Stimulated activated CD4-positive, alpha-beta T cell treated with anti-CD3 and anti-CD28 coated beads, Interleukin-1b, Interleukin-23, amount 100 ng/mL, for 24 hours (primary cell): ENCODE measurements around the gene TTC3.

Experiments
- DNase-seq, 4 experiments: peaks; one replicate each; pipeline ENCODE4 v3.0.0-alpha.2; 2020; ENCODE audit warnings: low read depth in 4 of 4, low spot score in 1 of 4

Gene TTC3

DNA sequence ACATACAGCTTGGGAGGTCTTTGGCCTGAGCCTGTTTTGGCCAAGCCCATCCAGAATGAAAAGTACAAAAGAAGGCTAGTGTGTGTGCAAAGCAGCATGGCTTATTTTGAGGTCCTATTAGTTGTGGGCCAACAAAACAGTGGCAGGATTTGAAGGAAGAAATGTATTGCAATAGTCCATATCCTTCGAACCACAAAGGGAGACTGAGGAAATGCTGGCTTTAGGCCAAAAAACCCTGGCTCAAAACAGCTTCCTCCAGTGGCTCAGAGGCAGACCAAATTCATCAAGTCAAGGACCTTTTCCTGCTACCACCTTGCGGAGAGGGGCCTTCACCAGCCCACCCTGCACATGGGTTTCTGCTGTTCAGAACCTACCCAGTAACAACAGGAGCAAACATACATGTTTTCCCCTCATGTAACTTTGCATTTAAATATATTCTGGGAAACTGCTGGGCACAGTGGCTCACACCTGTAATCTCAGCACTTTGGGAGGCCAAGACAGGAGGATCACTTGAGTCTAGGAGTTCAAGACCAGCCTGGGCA, 150.8 kb downstream of the TTC3 start:
- no peak for DNase-seq

DNA sequence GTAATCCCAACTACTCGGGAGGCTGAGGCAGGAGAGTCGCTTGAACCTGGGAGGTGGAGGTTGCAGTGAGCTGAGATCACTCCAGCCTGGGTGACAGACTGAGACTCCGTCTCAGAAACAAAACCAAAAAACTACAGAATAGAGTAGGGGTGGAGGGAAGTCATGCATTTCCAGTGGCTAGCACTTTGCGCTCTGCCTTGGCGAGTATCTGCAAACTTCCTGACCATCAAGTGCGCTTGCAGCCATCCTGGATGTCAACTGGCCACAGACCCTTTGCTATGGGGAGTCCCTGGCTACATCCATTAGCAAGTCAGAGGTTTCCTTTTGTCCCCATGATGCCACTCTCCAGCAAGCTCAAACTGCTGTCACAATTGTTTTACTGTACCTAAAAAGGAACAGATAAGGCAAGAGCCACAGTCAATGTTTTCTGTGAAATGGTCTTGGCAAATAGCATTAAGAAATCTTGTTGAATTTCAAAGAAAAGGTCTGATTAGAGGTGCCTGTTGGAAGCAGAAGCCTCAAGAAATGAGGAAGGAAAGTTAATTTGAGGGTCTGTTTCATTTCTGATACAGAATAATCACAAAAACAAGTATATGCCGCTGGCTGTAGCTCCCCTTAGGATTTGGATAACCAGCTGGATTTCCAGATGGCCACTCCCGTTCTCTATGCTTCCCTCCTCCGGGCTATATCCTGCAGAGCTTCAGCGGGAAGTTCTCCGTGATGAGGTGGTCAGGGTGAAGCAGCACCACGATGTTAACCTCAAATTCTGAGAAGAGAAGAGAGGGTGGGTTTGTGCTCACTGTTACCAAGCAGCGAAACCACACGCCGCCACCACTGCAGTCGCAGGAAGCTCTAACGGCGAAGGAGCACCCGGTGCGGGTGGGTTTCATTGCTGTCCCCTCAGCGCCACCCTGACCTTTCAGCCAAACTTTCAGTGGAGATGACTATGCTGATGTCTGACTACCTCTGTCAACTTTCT, 152.1 kb downstream of the TTC3 start:
- DNase-seq: peak in 3 of 4 experiments; percentile 17 to 29 (median 22)

DNA sequence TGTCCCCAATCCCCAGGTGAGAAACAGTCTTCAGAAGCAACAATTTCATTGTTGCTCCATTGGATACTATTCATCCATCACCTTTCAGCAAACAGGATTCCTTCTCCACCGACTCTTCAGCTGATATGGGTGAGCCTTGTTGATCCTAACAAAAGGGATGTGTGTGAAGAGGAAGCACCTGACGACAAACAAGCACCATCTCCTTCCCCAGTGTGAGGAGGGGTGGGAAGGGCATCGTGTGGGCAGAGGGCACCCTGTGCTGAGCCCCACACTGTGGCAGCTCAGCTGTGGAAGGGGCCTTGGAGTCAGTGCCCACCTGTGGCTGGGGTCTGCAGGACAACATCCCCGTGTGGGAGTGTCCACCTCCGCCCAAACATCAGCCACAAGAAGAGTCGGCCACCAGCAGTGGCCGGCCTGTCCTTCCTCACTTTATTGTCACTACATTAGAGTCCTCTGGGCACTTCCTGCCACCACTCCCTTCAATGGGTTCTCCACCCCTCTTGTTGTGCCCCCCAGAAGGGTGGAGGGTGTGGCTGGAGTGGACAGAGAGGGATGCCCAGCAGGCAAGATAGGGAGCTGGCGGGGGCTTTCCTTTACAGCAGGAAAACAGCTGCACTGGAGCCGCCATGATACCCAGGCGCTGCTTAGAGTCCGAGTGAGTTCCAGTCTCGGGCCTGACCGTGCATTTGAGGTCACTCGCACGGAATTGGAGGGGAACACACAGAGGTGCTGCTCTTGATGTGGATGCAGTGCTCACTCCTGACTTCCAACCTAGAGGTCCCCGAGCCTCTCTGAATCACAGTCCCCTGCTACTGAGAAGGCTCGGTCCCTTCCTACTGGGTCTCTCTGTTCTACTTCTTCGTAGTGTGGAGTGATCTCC, 153.2 kb downstream of the TTC3 start:
- DNase-seq: no peak

DNA sequence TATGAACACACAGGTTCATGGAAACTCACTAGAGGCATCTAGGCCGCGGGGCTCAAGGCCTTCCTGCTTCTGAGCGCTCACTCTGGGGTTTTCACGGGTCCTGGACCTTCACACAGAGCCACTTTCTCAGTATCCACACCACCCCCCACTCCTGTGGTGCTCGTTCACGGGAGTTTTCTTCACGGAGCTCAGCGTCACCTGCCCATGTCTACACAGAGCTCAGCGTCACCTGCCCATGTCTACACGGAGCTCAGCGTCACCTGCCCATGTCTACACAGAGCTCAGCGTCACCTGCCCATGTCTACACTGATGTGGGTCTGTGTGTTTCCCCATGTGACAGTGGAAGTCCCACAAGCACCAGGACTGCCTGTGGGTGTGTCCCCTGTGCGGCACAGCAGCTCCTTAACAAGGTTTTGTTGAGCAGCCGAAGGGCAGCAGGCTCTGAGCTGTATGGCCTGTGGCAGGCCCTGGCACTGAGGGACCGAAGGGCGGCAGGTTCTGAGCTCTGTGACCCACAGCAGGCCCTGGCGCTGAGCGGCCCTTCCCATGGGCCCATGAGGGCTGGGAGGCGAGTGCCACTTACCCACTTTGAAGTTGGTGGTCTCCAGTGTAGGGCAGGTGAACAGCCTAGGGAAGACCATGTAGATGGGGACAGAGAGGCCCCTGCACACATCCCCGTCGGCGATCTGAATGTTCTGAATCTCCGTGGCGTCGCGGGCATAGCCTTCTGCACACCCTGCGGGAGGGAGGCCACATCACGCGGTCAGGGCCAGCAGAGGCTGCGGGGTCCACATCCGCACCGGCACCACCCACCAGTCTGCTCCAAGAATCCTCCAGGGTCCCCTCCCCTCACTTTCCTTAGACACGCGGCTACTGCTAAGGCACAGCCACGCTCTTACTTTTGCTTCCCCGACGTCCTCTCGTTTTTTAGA, 154.3 kb downstream of the TTC3 start:
- no peak for DNase-seq

DNA sequence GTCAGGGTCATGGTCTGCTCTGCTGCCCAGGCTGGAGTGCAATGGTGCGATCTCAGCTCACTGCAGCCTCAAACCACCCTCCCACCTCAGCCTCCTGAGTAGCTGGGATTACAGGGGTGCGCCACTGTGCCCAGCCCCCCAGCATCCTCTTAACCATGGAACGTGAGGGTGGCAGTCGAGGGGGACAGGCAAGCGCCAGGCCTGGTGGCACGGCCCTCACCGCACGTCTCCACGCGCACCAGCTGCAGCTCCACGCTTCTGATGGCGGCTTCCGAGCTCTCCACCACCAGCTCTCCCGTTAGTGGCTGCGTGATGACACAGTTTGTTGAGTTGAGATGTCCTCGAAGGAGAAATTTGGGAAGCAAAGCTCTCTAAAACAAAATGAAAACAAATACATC, 154.9 kb downstream of the TTC3 start:
- no peak for DNase-seq

DNA sequence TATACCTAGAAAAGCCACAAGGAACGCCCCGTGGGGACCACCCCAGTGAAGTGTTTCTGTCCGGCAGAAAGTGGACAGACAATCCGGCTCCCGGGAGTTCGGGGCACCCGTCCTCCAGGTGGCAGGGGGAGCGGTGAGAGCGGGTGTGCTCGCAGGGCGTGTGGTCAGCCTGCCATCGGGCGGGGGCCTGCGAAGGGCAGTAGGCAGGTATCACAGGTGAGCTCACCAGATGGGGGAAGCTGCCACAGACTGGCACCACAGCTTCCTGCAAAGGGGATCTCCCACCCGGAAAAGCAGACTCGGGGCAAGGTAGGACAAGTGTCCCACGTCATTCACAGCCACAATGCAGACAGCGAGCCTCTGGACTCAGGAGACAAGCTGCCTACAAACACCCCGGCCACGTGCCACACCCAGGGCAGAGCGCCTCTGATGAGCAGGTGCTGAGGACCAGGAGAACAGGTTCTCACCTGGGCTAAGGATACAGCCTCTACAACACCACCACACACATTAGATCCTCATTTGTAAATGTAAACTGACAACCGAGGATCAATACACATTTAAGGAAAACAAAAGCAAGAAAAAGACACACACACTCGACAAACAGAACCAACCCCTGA, 157.7 kb downstream of the TTC3 start:
- no peak for DNase-seq

DNA sequence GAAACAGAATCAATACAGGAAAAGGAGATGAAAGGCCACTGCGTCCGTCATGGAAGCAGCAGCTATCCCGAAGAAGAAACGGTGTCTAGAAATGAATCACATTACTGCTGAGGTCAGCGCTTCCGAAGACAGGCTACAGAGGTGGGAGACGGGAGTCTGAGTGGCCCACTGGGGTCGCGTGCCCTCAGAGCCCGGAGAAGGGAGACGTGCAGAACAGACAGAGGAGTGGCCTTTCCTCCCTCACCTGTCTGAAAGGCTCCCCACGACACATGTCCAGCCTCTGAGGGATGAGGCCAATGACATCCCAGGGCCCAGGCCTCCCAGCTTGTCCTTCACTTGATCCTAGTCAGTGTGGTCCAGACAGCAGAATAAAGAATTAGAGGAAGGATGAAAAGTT, 158.2 kb downstream of the TTC3 start:
- DNase-seq: no peak

DNA sequence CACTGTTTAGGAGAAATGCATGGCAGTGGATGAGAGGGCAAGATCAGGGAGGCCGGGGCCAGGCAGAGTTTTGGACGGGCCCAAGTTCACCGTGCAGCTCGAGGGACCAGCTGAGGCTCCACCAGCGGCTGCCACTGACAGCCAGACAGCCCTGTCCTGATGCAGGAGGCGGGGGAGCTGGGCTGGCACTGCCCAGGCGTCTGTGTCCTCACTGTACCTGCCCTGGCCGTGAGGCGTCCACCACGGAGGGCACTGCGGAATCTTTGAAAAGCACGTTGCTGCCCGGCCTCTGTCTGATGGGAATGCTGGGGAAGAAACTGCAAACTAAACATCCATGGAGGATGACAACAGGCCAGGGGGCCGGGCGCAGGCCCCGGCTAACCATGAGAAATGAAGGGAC, 158.6 kb downstream of the TTC3 start:
- no peak for DNase-seq

DNA sequence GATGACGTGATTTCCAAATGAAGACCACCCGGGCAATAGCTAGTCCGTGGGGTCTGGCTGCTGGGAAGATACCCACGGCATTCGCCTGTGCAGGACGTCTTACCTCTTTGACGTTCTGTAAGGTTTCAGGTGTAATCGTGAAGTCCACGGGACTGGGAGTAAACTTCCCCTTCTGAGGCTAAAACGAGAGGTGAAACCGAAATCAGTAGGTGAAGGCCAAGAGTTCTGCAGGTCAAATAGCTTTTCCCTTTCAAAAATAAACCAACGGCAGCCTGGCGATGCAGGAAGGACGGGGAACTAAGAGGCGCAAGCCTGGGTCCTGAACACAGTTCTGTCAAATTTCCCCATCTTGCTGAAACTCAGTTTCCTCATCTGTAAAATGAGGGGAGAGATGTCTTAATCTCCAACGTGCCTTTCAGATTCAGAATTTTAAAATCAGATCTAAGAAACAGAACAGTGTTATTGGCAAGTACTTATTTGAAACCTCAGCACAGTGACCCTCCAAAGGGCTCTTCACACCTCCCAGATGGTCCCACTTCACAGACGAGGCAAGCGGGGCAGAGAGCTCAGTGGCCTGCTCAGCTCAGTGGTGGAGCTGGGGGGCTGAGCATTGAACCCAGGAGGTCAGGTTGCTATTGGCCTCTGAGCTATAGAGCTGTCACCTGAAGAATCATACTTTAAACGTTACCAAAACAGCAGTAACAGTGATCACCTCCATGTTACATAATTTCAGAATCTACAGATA, 159.4 kb downstream of the TTC3 start:
- DNase-seq: no peak

DNA sequence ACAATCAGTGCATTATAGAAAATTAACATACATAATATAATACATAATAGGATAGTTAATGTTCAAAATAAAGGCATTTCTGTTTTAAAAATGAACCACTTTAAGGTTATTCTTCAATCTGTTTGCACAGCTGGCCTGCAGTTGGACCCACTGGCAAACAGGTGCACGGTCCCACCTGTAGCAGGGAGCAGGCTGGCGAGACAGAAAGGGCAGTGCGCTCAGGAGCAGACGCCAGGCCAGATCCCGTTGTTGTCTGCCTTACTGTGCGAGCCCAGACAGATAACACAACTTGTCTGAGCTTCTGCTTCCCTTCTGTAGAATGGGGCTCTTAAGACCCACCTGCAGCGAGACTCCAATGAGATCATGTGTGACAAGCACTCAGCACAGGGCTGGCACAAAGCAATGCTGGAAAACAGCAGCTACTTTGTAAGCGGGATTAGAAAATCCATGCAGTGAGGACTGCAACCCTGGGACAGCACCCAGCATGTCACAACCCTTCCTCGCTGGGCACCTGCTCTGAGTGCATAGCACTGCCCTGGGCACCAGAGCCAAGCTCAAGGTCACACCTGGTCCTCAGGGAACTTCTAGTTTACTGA, 160.6 kb downstream of the TTC3 start:
- no peak for DNase-seq

DNA sequence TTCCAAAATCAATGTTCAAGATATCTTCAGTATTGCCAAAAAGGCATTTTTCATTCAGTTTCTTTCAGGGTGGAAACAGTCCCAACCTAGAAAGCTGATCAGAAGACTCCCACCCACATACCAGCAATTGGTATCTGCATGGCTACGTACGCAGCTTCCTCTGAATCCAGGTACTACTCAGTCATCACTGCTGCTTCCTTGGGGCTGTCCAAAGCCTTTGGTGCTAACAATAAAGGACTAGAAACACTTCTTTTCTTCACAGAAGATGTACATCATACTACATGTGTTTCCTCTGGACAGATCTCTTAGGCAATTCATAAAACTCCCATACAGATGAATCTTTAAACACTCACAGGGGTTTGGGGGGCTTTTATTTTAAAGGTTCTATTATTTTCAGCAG, 164.3 kb downstream of the TTC3 start:
- no peak for DNase-seq

DNA sequence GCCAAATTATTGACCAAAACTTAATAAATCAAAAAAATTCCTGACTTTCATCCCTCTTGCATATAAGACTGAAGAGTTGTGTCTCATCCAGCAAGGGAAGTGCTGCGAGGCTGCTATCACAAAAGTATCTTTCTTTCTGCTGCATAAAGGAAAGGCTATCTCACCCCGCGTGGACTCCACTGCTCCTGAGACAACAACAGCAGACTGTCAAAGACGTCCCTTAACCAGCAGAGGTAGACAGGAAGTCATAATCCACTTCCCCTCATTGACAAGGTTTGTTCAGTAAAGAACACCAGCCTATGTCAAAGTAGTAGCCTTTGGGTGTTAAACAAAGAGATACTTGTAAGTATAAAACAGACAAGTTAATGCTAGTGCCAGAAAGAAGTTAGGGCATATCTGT, 164.7 kb downstream of the TTC3 start:
- DNase-seq: no peak

DNA sequence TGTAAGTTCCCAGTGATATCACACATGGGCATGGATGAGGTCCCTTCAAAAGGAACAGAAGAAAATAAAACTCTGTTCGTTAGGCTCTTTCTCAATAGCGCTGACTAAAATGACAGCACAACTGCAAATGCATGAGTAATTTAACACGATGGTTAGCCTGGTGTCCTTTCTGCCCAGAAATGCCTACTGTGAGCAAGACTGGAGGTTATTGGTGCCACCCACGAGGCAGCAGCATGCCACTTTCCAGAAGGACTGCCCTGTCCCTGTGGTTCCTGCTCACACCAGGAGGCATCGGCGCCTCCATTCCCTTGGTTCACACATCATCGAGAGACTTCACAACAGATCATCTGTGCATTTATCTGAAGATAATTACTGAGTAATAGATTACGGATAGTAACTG, 167.9 kb downstream of the TTC3 start:
- no peak for DNase-seq

DNA sequence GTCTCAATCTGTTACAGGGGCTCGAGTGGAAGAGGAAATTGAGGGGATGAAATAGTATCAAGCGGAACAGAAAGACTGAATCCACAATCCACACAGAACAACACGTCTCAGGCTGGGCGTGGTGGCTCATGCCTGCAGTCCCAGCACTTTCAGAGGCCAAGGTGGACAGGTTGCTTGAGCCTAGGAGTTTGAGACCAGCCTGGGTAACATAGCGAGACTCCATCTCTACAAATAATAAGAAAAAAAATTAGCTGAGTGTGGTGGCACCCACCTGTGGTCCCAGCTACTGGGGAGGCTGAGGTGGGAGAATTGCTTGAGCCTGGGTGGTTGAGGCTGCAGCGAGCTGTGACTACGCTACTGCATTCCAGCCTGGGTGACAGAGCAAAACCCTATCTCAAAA, 168.4 kb downstream of the TTC3 start:
- DNase-seq: no peak

DNA sequence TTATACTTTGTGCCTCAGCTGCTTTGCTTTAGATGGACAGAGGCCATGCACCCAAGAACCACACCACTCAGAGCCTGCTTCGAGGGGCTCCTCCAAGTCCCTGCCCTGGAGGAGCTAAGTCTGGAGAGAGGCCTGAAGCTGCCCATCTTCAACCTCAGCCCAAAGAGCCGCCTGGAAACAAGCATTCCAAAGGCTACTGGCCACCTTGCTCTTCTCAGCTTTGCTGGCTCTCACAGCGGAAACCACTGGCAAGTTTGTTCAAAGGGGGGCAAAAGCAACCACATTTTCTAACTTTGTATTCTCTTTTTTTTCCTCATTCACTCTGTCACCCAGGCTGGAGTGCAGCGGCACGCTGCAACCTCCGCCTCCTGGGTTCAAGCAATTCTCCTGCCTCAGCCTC, 170.9 kb downstream of the TTC3 start:
- no peak for DNase-seq

DNA sequence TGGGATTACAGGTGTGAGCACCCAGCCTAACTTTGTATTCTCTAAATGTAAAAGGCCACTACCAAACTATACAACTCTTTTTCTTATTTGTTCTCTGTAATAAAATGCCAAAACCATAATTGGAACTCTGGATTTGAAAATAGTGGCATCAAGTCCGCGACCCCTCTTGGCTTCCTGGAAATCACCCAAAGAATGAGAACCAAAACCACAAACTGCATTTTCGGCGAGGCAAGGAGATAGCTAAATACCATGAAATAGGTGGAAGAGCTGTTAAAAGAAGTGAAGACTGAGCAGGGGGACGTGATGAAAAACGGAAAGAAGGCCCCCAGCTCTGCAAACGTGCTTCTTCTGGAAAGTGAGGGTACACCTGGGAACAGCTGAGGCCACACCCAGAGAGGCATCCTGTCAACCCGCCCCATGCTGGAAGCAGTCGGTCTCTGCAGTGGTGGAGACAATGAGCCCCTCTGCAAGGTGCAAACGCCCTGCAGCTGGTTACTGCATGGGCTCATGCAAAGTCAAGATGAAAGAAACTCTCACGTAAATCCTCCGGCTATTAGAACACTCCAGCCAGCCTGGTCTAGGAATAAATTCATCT, 171.5 kb downstream of the TTC3 start:
- no peak for DNase-seq

DNA sequence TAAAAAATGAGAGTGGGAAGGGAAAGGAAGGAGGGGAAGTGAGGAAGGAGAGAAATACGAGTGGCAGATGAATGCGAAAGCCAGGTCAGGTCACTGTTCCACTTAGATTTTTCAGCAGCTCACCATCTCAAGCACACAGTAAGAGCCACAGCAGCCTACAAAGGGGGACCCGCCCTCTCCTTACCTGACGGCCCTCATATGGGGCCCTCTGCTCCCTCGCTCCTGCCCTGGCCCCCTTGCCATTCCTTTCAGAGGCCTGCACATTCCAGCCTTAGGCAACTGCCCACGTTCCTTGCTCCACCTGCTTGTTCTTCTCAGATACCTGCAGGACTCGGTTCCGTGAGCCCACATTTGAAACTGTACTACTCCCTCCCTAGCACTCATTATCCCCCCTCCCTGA, 172.1 kb downstream of the TTC3 start:
- no peak for DNase-seq

DNA sequence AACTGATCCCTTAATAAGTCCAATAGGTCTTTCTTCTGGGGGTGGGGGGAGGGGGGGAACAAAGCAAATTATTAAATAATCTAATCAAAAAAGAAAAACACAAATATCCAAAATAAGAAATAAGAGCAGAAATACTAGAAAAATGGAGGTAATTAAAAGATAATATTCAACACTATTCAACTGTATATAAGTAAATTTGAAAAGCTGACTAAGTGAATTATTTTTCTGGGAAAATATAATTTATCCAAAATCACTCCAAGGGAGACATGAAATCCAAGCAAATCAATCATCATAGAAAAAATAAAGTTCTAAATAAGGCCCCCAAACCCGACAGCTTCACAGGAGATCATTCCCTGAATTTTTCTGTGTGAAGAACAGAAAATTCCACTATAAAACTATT, 175.2 kb downstream of the TTC3 start:
- no peak for DNase-seq
